Ascending aorta (tissue), 2 donors: ENCODE data around the gene LRIT2. TPM values are rescaled to one million over a fixed set of nuclear protein-coding genes. Genes with fewer than 3 reads are reported as not detected.

Experiments
- DNase-seq, 2 donors: peaks; one replicate each; pipeline ENCODE4 v3.0.0-alpha.2; 2019; ENCODE audit warnings: low spot score in 2 of 2
- H3K27ac ChIP-seq, 2 donors: fragments of 200-600 bp; sonication (generic); one replicate each; pipeline ENCODE4 v1.5.1; 2016 to 2017; ENCODE audit warnings: mild to moderate bottlenecking in 1 of 2
- H3K27me3 ChIP-seq: fragments of 200-600 bp; sonication (generic); one replicate; pipeline ENCODE4 v1.5.1; 2017
- H3K36me3 ChIP-seq, 2 donors: fragments of 200-600 bp; sonication (generic); one replicate each; pipeline ENCODE4 v1.5.1; 2016
- H3K4me1 ChIP-seq, 2 donors: fragments of 200-600 bp; sonication (generic); one replicate each; pipeline ENCODE4 v1.5.1; 2016 to 2017; ENCODE audit warnings: mild to moderate bottlenecking in 1 of 2
- H3K4me3 ChIP-seq, 2 donors: fragments of 200-600 bp; sonication (generic); one replicate each; pipeline ENCODE4 v1.5.1; 2016 to 2017; ENCODE audit warnings: mild to moderate bottlenecking in 1 of 2
- H3K9me3 ChIP-seq, 2 donors: fragments of 200-600 bp; sonication (generic); one replicate each; pipeline ENCODE4 v1.5.1; 2016
- CTCF ChIP-seq, 3 experiments: fragments of 200-600 bp in 2 of 3; fragments of 450-650 bp in 1 of 3; sonication (generic) in 2 of 3; IDR thresholded peaks; one replicate each; pipeline ENCODE4 v1.5.1; 2016 to 2019; ENCODE audit warnings: antibody characterized with exemption in 3 of 3, mild to moderate bottlenecking in 1 of 3, moderate library complexity in 1 of 3
- intact Hi-C: fragments of 100-400 bp; cut with DNase I; formaldehyde crosslinking; loops from one replicate; pipeline ENCODE4 v1.15.1; 2023
- total RNA-seq: library from RNA; depleted of rRNA; stranded (reverse); fragments of >200 nt; gene quantifications from one replicate; pipeline ENCODE4 v1.1.0, GENCODE V29; 2016

Gene LRIT2
- total RNA-seq, 1 donor from 2014 or later, result not detected

- no peak for TF ChIP-seq CTCF (IDR thresholded peaks at IDR 0.05)
- H3K27me3 ChIP-seq, result no peaks in the 10 kb centered on the region
- intact Hi-C loops, result no loop called here
Measured at GRCh38 chr10:84194424-84195043, 30.8 kb downstream of the LRIT2 start, which contains the start of gene CDHR1. TSS of gene CDHR1 (plus strand) at chr10:84194537. CDS start at chr10:84194761, 224 bp downstream.

GRCh38 chr10:84193846-84194423 lies 31.4 kb downstream of the LRIT2 start:
- Histone ChIP-seq H3K36me3 (no peaks in the 10 kb centered on the region), H3K27ac (no peak overlapping the region), H3K9me3 (no peaks in the 10 kb centered on the region), H3K27me3 (no peaks in the 10 kb centered on the region), H3K4me1 (no peaks in the 10 kb centered on the region), H3K4me3 (peak overlapping the region; percentile 48 to 61)
- no peak for DNase-seq
- intact Hi-C loops, result no loop called here
- TF ChIP-seq CTCF (IDR thresholded peaks at IDR 0.05), result no peak

More at GRCh38 chr10:84194424-84195043, 30.8 kb downstream of the LRIT2 start, which contains the start of gene CDHR1:
- H3K4me1 ChIP-seq, result no peaks in the 10 kb centered on the region
- no peaks in the 10 kb centered on the region for H3K36me3 ChIP-seq
- H3K27ac ChIP-seq, result no peak within 1 kb of the TSS
- DNase-seq, result no peak
- peak within 1 kb of the TSS; percentile 48 to 61 for H3K4me3 ChIP-seq
- H3K9me3 ChIP-seq, result no peaks in the 10 kb centered on the region

- no peak for TF ChIP-seq CTCF (IDR thresholded peaks at IDR 0.05)
- H3K4me1 ChIP-seq, result no peaks in the 10 kb centered on the region
- H3K27me3 ChIP-seq, result no peaks in the 10 kb centered on the region
- no peaks in the 10 kb centered on the region for H3K36me3 ChIP-seq
- DNase-seq, result no peak
- intact Hi-C loops, result no loop called here
- H3K9me3 ChIP-seq, result no peaks in the 10 kb centered on the region
- no peak overlapping the region for H3K27ac ChIP-seq
- H3K4me3 ChIP-seq, result no peak overlapping the region
Measured at GRCh38 chr10:84193327-84193726, 32.0 kb downstream of the LRIT2 start.

GRCh38 chr10:84191106-84191505 lies 34.2 kb downstream of the LRIT2 start:
- TF ChIP-seq CTCF (IDR thresholded peaks at IDR 0.05), result no peak
- H3K36me3 ChIP-seq, result no peaks in the 10 kb centered on the region
- no peaks in the 10 kb centered on the region for H3K4me1 ChIP-seq
- H3K9me3 ChIP-seq, result no peaks in the 10 kb centered on the region
- no peak for DNase-seq
- intact Hi-C loops, result no loop called here
- no peak overlapping the region for H3K27ac ChIP-seq
- H3K4me3 ChIP-seq, result no peak overlapping the region
- H3K27me3 ChIP-seq, result no peaks in the 10 kb centered on the region

- H3K27ac ChIP-seq, result no peak overlapping the region
- H3K4me3 ChIP-seq, result no peak overlapping the region
- H3K27me3 ChIP-seq, result no peaks in the 10 kb centered on the region
- intact Hi-C loops, result no loop called here
- TF ChIP-seq CTCF (IDR thresholded peaks at IDR 0.05), result no peak
- no peak for DNase-seq
- H3K4me1 ChIP-seq, result no peaks in the 10 kb centered on the region
- no peaks in the 10 kb centered on the region for H3K36me3 ChIP-seq
- H3K9me3 ChIP-seq, result no peaks in the 10 kb centered on the region
Measured at GRCh38 chr10:84190621-84191020, 34.7 kb downstream of the LRIT2 start.
